ENCODE data around the gene MINK1. TPM values are rescaled to one million over a fixed set of nuclear protein-coding genes. Genes with fewer than 3 reads are reported as not detected.
"Not testable (repeated sequence)": the region's sequence is repeated elsewhere in the genome, so short reads cannot be mapped to it uniquely, and the experiment has no call there.

Gene MINK1
- polyA plus RNA-seq, 10 donors = 24.8 to 47.0 (median 30.4) TPM

DNA sequence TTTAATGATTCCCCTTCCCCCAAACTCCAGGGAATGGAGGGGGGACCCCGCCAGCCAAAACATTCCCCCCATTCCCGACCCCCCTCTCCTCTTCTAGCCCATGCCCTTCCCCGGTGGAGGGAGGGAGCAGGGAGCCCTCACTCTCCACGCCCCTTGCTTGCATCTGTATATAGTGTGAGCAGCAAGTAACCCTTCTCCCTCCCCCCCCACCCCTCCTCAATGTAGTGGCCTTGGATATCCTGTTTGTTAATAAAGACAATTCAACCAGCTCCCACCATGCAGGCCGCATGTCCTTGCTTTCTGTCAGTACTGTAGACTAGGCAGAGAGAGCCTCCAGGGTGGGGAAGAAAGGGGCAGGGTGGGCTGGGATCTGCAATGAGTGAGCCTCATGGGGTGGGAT lies 64.6 kb downstream of the MINK1 start:
- no peak for DNase-seq

DNA sequence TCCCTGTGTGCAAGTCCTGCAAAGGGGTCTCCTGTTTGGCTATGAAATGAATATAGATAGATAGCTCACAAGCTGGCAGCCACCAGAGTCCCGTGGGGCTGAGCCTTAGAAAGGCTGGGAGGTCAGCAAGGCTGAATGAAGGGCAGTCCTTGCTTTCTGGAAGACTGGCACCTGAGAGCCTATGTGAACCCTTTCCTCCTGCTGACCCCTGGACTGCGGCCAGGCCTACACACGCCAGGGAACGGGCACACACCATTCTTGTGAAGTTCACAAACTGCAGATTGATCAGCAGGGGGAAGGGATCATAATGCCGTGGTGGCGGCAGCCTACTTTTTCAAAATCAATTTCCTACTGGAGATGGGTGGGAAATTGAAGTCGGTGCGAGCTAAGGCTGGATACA lies 65.2 kb downstream of the MINK1 start:
- no peak for DNase-seq

DNA sequence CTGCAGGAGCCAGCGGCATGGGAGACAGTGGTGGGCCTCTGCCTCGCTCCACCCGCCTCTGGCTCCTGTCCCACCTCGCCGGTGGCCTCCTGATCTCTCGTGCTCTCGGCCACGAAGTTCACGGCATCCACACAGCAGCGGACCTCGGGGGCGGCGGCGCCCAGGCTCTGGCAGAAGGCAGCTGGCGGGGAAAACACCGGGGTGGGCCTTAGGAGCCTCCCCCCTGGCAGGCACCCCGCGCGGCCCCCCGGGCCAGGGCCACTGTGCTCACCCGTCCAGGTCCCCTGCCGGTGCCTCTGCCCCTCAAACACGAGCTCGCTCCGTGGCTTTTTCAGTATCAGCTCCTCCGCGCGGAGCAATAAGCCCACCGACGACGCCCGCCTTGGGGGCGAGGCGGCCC lies 65.8 kb downstream of the MINK1 start:
- DNase-seq = peak in 1 of 3 donors; percentile 56

DNA sequence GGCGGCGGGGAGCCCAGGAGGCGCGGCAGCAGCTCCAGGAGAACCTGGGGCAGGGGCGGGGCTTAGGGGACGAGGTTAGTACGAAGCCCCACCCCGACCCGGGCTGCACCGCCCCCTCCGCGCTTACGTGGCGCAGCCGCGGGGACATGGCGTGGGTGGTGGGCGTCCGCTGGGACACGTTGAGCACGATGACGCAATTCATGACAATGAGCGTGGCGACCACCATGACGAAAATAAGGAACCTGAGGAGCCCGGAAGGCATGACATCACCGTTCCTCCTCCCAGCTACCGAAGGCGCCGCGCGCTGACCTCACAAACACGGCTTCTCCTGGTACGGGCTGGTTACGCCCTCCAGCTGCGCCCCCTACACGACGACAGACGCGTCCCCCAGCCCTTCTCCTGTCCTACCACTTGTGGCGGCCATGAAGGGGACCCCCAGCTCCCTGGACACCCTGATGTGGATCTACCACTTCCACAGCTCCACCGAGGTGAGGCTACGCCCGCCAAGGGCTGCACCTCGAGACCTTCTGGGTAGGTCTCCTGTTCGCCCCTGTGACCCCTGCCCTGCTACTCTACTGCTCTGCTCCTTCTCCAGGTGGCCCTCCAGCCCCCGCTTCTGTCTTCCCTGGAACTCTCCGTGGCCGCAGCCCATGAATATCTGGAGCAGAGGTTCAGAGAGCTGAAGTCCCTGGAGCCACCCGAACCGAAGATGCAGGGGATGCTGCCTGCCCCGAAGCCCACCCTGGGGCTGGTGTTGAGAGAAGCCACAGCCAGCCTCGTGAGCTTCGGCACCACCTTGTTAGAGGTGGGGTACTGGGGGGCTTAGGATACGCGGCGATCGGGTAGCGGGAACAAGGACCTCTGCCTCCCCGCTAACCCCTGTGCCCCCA lies 66.4 kb downstream of the MINK1 start, which contains the start of gene C17orf107:
TSS of gene C17orf107 (plus strand) at position 196 of the 890 bp plus-strand sequence. CDS start at position 423, 227 bp downstream.
- DNase-seq = peak; percentile 59 to 90 (median 79)

DNA sequence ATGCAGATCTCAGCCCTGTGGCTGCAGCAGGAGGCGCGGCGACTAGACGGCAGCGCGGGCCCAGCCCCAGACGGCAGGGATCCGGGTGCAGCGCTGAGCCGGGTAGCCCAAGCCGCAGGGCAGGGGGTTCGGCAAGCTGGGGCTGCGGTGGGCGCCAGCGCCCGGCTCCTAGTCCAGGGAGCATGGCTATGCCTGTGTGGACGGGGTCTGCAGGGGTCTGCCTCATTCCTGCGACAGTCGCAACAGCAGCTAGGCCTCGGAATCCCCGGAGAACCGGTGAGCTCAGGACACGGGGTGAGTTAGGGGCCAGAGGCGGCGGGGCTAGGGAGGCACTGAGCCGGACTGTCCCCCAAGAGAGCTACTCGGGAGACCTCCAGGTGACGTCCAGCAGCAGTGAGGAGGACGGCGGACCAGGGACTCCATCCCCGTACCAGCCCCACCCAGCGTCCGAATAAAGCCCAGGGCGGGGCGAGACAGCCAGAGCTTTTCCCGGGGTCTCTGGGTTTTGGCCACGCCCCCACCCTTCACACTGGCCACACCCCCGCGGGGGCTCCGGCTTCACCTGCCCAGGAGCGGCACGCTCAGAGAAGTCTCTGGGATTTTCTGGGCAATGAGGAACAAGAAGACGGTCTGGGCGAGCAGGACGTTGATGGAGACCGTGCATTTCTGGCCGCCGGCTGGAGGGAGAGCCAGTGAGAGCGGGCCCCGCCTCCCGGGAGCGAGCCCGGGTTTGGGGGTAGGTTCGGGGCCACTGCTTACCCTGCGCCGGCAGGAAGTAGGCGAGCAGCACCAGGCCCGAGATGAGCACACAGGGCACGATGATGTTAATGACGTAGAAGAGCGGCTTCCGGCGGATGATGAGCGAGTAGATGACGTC lies 67.3 kb downstream of the MINK1 start:
- DNase-seq = peak in 1 of 3 donors; percentile 78

DNA sequence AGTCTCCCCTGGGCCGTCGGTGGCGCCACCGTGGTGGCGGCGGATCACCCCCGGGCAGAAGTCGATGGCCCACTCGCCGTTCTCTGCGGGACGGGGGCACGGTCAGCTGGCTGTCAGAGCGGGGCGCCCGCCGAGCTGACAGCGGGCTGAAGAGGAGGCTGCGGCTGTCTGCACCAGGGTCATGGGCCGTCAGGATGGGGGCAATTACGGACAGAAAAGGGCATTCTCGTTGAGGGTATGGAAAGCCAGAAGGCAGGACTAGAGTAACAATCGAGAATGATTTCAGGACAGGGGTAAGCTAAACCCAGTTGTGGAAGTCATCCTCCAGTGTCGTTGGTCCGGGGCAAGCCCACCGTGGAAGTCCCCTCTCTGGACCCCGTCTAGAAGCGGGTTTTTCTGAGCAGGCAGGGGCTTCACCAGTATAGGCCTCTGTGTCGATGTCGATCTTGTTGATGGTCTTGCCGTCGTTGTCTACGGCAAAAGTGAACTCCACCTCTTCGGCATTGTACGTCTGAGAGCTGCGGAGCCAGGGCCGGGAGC lies 68.0 kb downstream of the MINK1 start:
- DNase-seq = no peak

DNA sequence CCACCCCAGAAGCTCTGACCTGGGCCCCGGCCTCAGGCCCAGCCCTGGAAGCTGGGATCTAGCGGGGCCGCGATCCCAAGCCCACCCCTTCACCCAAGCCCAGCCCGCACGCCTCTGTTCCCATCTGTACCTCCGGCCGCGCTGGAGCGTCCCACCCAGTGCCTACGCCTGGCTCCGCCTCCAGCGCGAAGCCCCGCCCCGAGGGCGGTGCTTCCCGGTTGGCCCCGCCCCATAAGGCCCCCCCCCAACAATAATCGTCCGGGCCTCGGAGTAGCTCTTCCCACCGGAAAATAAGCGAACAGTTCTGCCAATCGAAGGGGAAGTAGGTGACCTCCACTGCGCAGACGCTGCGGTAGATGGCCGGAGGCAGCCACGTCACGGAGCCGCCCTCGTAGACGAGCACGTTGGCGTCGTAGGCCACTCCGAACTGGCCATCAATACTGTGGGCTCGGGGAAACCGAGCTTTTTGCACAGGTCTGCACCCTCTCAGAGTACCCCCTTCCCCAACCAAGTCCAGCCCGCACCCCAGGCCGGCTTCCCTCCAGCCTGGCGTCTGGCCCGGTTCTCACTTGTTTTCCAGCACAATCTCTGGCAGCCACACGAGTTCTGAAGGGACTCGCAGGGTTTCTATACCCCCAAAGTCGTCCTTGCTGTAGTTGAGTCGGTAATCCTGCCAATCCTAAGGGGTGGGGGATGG lies 68.7 kb downstream of the MINK1 start:
- peak in 2 of 3 donors; percentile 46 to 91 for DNase-seq

DNA sequence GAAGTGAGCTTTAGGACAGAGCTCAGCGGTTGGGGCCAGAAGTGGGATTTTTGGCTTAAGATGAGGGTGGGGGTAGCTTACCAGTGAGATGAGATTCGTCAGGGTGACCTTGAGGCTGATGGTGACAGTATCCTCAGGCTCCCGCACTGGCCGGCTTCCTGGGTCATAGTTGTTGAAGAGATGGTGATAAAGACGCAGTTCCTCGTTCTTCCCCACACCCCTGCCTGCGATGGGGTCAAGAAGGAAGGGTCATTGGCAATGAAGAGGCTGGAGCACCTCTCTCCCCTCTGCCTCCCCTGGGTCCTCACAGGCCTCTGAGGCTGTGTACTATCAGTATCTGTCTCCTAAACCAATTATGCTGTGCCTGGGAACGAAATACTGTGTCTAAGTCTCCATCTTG lies 69.4 kb downstream of the MINK1 start:
- DNase-seq = no peak

DNA sequence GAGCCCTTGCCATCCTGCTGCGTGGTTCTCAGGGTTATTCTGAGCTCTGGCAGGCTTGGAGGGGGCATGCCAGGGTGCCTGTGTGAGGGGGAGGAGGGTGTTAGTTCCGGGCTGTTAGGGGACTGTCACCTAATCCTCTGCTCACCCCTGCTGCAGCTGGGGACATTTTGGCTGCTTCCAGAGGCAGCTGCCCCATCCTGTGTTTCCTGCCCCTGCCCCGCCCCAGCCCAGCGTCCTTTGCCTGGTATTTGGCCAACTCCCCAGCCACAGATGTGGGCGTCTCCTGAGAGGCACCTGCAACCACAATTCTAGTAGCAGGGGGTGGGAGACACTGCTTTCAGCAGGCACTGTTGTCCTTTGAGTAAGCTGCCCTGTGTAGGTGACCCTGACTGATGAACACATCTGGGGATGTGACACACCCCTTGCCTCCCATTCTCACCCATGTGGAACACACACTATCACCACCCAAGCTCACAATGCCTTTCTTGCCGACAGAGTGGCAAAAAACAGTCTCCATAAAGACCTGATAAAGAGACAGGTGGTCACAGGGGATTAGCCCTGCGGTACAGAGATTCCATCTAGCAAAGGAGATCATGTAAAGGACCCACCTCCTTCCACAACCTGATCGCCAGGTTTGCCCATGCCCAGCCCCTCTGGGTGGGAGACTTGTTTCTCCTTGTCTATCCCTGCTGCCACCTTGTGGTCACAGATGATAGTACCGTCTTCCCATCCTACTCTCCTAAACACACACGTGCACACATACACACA lies 70.1 kb downstream of the MINK1 start, which contains the start of gene CHRNE:
TSS of gene CHRNE (minus strand) at position 48 of the 768 bp plus-strand sequence. CDS start at position 13, 35 bp downstream.
- DNase-seq = peak; percentile 67 to 89 (median 77)

DNA sequence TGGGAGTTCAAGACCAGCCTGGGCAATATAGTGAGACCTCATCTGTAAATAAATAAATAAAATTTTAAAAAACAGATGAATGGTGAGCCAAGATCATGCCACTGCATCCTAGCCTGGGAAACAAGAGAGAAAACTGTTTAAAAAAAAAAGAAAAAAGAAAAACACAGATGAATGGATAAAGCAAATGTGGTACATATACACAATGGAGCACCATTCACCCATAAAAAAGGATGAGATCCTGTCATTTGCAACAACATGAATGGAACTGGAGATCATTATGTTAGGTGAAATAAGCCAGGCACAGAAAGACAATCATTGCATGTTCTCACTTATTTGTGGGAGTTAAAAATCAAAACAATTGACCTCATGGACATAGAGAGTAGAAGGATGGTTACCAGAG lies 73.5 kb downstream of the MINK1 start:
- DNase-seq = not testable (repeated sequence)

DNA sequence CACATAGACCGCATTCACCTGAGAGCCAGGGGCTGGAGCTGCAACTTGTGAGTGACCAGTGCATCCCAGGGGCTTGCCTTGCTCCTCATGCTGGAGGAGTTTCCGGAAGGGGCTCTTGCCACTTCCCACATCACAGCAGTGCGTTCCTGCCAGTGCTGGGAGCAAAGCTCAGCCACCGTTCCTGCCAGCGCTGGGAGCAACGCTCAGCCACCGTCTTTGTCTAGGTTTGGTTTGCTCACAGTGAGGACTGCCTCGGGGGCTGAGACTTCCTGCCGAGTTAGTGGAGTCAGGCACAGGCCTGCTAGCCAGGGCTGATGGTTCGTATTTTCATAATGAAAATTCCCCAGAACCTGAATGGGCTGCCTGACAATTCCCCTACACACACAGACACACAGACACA lies 75.2 kb downstream of the MINK1 start:
- DNase-seq = peak in 2 of 3 donors; percentile 36 to 75

DNA sequence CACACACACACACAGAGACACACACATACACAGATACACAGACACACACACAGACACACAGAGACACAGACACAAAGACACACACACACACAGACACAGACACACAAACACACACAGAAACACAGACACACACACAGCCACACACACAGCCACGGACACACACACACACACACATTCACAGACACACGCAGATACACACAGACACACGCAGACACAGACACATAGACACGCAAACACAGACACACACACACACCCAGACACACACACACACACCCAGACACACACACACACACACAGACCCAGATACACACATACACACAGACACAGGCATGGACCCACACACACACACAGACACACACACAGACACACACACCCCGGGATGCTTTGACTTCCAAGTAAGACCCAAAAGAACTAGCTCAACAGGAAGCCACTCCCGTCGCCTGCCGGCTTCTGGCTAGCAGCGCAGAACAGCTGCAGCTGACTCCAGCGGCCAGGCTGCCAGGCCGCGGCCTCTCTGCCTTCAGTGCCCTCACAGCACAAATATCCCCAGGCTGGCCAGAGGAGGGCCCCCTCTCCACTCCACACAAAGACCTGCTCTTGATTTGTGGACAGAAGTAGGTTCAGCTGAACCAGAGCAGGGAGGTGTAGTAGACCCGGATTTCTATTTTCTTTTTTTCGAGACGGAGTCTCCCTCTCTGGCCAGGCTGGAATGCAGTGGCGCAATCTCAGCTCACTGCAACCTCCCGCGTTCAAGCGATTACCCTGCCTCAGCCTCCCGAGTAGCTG lies 75.8 kb downstream of the MINK1 start:
- DNase-seq = peak; percentile 86 to 96 (median 91)

DNA sequence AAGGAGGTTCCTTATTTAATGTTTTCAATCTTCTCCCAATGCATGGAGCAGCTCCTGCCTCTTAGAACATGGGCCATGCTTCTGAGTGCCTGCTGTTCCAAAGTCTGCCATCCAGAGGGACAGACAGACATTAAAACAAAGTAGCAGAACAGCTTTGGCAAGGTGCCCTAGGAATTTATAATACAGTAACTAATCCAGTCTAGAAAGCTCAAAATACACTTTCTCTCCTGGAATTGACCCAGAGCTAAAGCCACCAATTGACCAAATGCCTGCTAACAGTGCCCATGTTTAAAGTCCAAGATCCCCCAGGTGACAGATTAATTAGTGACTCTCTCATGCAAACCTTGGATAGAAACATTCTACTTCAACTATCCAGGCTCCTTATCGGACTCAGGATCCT lies 80.9 kb downstream of the MINK1 start:
- DNase-seq = no peak

DNA sequence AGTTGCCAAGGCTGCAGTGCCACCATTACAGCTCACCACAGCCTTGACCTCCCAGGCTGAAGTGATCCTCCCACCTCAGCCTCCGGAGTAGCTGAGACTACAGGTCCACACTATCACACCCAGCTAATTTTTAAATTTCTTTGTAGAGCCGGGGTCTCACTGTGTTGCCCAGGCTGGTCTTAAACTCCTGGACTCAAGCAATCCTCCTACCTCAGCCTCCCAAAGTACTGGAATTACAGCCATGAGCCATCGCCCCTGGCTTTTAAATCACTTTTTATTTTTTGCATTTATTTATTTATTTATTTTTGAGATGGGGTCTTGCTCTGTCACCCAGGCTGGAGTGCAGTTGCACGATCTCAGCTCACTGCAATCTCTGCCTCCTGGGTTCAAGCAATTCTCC lies 81.4 kb downstream of the MINK1 start:
- not testable (repeated sequence) for DNase-seq

DNA sequence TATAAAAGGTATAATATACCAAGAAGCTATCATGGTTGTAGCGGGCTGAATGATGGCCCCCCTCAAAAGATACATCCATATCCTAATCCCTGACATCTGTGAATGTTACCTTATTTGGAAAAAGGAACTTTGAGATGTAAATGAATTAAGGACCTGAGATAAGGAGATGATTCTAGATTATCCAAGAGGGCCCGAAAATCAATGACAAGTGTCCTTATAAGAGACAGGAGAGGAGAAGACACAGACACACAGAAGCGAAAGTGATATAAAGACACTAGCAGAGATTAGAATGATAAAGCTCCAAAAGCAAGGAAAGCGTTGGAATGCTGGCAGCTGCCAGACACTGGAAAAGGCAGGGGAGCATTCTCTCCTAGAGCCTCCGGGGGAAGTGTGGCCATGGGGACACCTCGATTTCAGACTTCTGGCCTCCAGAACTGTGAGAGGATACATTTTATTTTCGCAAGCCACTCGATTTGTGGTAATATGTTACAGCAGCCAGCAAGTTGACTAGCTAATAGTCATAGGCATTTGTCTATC lies 86.4 kb downstream of the MINK1 start:
- no peak for DNase-seq

DNA sequence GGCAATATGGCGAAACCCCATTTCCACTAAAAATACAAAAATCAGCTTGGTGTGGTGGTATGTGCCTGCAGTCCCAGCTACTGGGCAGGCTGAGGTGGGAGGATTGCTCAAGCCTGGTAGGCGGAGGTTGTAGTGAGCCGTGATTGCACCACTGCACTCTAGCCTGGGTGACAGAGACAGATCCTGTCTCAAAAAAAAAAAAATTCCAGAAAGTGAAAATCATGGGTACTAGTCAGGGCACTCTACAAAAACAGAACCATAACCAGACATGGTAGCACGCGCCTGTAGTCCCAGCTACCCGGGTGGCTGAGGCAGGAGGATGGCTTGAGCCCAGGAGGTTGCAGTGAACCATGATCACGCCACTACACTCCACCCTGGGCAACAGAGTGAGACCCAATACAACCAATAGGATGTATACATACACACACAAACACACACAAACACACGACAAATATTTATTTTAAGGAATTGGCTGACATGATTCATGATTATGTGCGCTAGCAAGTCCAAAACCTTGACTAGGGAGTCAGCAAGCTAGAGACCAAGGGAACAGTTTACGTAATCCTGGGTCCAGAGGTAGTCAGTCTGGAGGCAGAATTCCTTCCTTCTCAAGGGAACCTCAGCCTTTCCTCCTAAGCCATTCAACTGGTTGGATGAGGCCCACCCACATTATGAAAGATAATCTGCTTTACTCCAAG lies 87.4 kb downstream of the MINK1 start:
- DNase-seq = no peak

DNA sequence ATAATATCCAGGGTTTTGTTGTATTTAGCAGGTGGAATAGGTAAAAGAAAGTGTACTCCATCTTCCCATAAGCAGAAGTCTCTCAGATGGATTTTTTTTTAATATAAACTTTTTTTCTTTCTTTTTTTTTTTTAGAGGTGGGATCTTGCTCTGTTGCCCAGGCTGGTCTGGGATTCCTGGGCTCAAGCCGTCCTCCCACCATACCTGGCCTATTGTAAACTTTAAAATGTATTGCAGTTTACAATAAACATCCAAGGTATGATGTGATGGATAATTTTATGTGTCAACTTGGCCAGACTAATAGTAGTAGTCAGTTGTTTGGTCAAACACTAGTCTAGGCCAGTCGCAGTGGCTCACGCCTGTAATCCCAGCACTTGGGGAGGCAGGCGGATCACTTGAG lies 88.2 kb downstream of the MINK1 start:
- no peak for DNase-seq

DNA sequence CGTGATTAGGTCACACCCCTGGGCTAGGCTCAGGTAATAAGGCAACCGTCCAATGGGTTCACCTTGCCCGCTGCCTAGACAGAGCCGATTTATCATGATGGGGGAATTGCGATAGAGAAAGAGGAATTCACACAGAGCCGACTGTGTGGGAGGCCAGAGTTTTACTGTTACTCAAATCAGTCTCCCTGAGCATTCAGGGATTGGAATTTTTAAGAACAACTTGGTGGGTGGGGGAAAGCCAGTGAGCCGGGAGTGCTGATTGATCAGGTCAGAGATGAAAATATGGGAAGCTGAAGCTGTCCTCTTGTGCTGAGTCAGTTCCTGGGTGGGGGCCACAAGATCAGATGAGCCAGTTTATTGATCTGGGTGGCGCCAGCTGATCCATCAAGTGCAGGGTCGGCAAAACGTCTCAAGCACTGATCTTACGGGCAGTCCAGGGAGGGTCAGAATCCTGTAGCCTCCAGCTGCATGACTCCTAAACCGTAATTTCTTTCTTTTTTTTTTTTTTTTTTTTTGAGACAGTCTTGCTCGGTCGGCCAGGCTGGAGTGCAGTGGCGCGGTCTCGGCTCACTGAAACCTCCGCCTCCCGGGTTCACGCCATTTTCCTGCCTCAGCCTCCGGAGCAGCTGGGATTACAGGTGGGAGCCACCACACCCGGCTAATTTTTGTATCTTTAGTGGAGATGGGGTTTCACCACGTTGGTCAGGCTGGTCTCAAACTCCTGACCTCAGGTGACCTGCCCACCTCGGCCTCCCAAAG lies 93.6 kb downstream of the MINK1 start:
- not testable (repeated sequence) for DNase-seq
